ENCODE results near the gene MAGI2.

MAGI2 gene

DNA sequence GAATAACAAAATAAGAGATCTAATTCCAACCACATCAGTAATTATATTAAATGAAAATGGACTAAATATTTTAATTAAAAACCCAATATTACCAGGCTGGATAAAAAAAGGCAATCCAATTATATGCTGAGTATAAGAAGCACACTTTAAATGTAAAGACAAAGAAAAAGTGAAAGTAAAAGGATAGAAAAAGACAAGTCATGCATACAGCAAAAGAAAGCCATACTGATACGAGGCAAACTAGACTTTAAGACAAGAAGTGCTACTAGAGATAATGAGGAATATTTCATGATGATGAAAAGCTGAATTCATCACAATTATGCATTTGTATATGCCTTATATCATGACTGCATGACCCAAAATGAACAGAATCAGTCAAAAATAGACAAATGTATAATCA is 1026.3 kb downstream of the MAGI2 start:
- no peak overlapping the region for H3K27ac ChIP-seq

DNA sequence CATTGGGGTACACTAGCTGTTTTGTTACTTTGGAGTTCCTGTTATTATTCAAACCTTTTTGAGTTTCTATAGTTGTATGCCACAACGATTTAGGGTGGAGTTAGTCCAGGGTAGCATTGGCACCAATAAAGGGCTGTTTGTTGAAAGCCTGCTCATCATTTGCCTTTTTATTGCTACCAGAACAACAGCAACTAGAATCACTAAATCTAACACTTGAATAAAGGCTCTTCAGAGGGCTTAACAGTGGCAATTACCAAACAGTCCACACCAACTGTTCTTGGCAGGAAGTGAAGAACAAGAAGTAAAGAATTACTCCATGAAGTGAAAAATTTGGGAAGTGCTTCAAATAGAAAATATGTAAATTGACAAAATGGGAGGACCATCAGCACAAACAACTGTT is 1033.5 kb downstream of the MAGI2 start:
- no peaks in the 10 kb centered on the region for H3K36me3 ChIP-seq (replicated peaks)
- H3K27me3 ChIP-seq (replicated peaks) = no peaks in the 10 kb centered on the region
- TF ChIP-seq, protein P1, sequence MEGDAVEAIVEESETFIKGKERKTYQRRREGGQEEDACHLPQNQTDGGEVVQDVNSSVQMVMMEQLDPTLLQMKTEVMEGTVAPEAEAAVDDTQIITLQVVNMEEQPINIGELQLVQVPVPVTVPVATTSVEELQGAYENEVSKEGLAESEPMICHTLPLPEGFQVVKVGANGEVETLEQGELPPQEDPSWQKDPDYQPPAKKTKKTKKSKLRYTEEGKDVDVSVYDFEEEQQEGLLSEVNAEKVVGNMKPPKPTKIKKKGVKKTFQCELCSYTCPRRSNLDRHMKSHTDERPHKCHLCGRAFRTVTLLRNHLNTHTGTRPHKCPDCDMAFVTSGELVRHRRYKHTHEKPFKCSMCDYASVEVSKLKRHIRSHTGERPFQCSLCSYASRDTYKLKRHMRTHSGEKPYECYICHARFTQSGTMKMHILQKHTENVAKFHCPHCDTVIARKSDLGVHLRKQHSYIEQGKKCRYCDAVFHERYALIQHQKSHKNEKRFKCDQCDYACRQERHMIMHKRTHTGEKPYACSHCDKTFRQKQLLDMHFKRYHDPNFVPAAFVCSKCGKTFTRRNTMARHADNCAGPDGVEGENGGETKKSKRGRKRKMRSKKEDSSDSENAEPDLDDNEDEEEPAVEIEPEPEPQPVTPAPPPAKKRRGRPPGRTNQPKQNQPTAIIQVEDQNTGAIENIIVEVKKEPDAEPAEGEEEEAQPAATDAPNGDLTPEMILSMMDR (IDR thresholded peaks at IDR 0.05; ENCODE audit: low read depth, low read length, missing control alignments) = no peak
- H3K4me3 ChIP-seq (ENCODE audit: low read depth, low read length) = no peak overlapping the region
- in situ Hi-C loops (cut with HindIII; ENCODE audit: low pct_ligation_motif_present, low sequenced_read_pairs) = no loop called here
- DNase-seq = no peak
- H3K27ac ChIP-seq = no peak overlapping the region

More for the DNA sequence above, 1026.3 kb downstream of the MAGI2 start:
- in situ Hi-C loops (cut with HindIII; ENCODE audit: low pct_ligation_motif_present, low sequenced_read_pairs) = no loop called here
- Histone ChIP-seq H3K36me3 (replicated peaks) (no peaks in the 10 kb centered on the region), H3K4me3 (ENCODE audit: low read depth, low read length) (no peak overlapping the region), H3K27me3 (replicated peaks) (no peaks in the 10 kb centered on the region)
- no peak for DNase-seq
- TF ChIP-seq, protein P1 (IDR thresholded peaks at IDR 0.05; ENCODE audit: low read depth, low read length, missing control alignments) = no peak

DNA sequence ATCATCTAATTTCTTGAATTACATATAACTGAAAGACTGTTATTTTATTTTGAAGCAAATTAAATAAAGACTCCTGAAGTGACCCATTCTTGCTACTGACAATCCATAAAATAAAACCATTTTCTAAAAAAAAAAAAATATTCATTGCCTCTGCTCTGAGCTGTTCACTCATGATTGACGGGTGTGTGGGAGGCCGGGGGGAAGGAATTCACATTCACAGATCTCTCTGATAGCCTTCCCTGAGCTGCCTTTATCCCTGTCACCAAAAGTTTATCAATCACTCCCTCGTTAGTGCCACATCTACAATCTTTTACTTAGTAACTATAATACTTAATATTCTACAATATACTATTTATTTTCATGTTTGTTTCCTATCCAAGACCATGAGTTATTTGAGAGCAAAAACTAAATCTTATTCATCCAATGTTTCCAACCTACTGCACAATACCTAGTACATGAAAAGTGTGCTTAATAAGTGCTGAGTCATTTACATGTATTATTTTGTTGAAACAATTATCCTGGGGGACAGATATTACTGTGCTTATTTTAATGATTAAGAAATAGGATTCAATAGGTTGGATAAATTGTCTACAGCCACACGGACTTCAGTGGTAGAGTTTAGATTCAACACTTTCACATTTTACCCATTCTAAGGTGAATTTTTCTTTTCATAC is 1036.2 kb downstream of the MAGI2 start:
- TF ChIP-seq, protein P1 (IDR thresholded peaks at IDR 0.05; ENCODE audit: low read depth, low read length, missing control alignments) = no peak
- in situ Hi-C loops (cut with HindIII; ENCODE audit: low pct_ligation_motif_present, low sequenced_read_pairs) = no loop called here
- DNase-seq = no peak
- Histone ChIP-seq H3K27ac (no peak overlapping the region), H3K27me3 (replicated peaks) (no peaks in the 10 kb centered on the region), H3K36me3 (replicated peaks) (no peaks in the 10 kb centered on the region), H3K4me3 (ENCODE audit: low read depth, low read length) (no peak overlapping the region)

DNA sequence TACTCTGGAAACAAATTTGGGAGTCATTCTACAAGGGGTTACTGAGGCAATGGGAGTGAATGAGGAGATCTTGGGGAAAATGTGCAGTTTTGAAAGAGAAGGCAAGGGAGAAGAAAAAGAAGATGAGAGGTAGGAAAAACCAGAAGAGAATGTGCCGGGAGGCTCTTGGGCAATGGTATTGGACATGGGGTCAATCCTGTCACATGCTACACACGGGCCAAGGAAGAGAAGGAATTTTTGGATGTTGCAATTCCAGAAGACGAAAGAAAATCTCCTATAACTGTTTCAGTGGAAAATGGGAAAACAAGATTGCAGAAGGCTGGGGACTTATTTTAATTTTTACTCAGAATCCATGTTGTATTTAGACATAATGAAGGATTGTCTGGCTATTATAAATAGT is 1039.9 kb downstream of the MAGI2 start:
- Histone ChIP-seq H3K27ac (no peak overlapping the region), H3K4me3 (ENCODE audit: low read depth, low read length) (no peak overlapping the region), H3K36me3 (replicated peaks) (no peaks in the 10 kb centered on the region), H3K27me3 (replicated peaks) (no peaks in the 10 kb centered on the region)
- TF ChIP-seq, protein P1 (IDR thresholded peaks at IDR 0.05; ENCODE audit: low read depth, low read length, missing control alignments) = no peak
- in situ Hi-C loops (cut with HindIII; ENCODE audit: low pct_ligation_motif_present, low sequenced_read_pairs) = no loop called here
- no peak for DNase-seq

DNA sequence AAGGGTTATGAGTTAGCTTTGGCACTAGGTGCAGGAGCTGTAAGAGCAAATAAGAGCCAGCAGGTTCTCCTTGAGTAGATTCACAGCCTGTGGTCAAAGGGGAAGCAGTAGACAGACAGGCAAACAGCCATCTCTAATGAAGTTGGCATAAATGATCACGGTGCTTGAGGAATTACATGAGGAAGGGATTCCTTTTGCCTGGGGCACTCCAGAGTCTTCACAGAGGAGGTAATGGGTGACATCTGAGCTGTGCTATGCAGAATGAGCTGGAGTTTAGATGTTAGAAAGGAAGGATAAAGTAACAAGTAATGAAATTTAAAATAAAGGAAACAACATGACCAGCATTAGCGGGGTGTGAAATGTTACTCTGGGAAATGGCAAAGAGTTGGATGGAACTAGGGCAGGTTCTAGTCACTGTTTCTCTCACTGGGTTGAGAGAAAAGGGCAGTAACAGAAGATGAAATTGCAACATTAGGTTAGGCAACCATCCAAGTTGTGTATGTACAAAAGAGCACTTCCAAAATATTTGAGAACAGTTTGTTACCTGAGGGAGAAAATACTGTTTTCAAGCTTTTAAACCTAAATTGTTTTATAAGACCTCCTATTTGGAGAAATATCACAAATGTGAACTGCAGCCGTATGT is 1041.1 kb downstream of the MAGI2 start:
- no peak overlapping the region for H3K27ac ChIP-seq
- in situ Hi-C loops (cut with HindIII; ENCODE audit: low pct_ligation_motif_present, low sequenced_read_pairs) = no loop called here
- H3K36me3 ChIP-seq (replicated peaks) = no peaks in the 10 kb centered on the region
- TF ChIP-seq, protein P1 (IDR thresholded peaks at IDR 0.05; ENCODE audit: low read depth, low read length, missing control alignments) = no peak
- no peak overlapping the region for H3K4me3 ChIP-seq (ENCODE audit: low read depth, low read length)
- H3K27me3 ChIP-seq (replicated peaks) = no peaks in the 10 kb centered on the region
- no peak for DNase-seq
